H1 (cell line): ENCODE measurements around the gene RSPH9. TPM values are rescaled to one million over a fixed set of nuclear protein-coding genes. Genes with fewer than 3 reads are reported as not detected.

Source experiments
- POU5F1 ChIP-seq: IDR thresholded peaks from 2 replicates; pipeline ENCODE4 v1.6.1; 2011; ENCODE audit warnings: low read depth, mild to moderate bottlenecking, low read length, moderate library complexity
- polyA plus RNA-seq, 7 experiments: library from polyadenylated mRNA; depleted of rRNA in 3 of 7; stranded (reverse) in 5 of 7; unstranded in 2 of 7; fragments of >200 nt in 5 of 7; fragments of 200-250 nt in 2 of 7; gene quantifications; 1 replicate in 5 of 7; 2 replicates in 1 of 7; 4 replicates in 1 of 7; pipeline versions ENCODE4 v1.2.1 to v1.2.3, GENCODE V29; 2011 to 2013; ENCODE audit warnings: missing spikeins in 2 of 7, mixed read lengths in 2 of 7
- total RNA-seq: library from RNA; stranded (reverse); fragmentation: NEBNext Ultra II Directional; extraction: Animal tissue kit (Norgen Biotek cat#: 25700); gene quantifications from 2 replicates; pipeline ENCODE4 v1.2.1, GENCODE V29; 2021
- TF ChIP-seq, protein P1 (sequence below): IDR thresholded peaks from 2 replicates; pipeline ENCODE4 v1.6.1; 2012; ENCODE audit warnings: inconsistent platforms

RSPH9 gene
- total and polyA plus RNA-seq, 2 of the 8 experiments (the other 6 are each of a cell fraction or from before 2014, with no cell fraction given): 0.15 to 0.23 TPM

DNA sequence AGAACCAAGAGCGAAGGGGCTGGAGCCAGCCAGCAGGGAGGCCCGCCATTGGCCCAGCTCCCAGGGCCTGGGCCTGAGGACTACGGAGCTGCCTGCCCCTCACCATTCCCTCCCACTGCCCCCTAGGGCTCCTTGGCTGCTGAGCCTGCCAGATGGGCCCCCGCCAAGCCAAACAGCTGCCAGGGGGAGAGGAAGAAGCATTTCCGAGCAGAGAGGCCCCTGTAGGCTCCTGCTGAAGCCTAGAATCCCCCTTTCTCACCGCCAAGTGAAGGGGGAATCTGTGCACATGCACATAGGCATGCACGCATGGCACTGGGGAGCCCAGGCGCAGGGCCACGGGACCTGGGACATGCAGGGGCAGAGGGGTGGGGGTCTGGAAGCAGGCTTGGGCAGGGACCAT lies 71.3 kb downstream of the RSPH9 start (continued):
- TF ChIP-seq, protein P1, sequence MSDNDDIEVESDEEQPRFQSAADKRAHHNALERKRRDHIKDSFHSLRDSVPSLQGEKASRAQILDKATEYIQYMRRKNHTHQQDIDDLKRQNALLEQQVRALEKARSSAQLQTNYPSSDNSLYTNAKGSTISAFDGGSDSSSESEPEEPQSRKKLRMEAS: no peak
- TF ChIP-seq POU5F1: no peak
